Measurements from ENCODE around the gene CLTC. TPM values are rescaled to one million over a fixed set of nuclear protein-coding genes. Genes with fewer than 3 reads are reported as not detected.

CLTC gene
- total RNA-seq, 2 experiments from 2014 or later, result 81.5 to 89.9 TPM

GRCh38 chr17:59626756-59627155 lies 7.1 kb downstream of the CLTC start:
- DNase-seq, result no peak
- H3K4me1 ChIP-seq (ENCODE audit: insufficient read depth, low read length), result peaks cover 33% of the 10 kb centered on the region
- H3K9me3 ChIP-seq (ENCODE audit: control insufficient read depth in 1 of 2, insufficient read depth in 1 of 2, low read length in 2 of 2), result no peaks in the 10 kb centered on the region
- no peak overlapping the region for H3K27ac Mint-ChIP-seq
- H3K4me3 ChIP-seq (ENCODE audit: low read length), result no peak overlapping the region
- CTCF ChIA-PET, result no interaction called here
- TF ChIP-seq, protein P1, sequence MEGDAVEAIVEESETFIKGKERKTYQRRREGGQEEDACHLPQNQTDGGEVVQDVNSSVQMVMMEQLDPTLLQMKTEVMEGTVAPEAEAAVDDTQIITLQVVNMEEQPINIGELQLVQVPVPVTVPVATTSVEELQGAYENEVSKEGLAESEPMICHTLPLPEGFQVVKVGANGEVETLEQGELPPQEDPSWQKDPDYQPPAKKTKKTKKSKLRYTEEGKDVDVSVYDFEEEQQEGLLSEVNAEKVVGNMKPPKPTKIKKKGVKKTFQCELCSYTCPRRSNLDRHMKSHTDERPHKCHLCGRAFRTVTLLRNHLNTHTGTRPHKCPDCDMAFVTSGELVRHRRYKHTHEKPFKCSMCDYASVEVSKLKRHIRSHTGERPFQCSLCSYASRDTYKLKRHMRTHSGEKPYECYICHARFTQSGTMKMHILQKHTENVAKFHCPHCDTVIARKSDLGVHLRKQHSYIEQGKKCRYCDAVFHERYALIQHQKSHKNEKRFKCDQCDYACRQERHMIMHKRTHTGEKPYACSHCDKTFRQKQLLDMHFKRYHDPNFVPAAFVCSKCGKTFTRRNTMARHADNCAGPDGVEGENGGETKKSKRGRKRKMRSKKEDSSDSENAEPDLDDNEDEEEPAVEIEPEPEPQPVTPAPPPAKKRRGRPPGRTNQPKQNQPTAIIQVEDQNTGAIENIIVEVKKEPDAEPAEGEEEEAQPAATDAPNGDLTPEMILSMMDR (IDR thresholded peaks at IDR 0.05), result no peak
- POLR2A ChIA-PET, result no interaction called here
- intact Hi-C loops (cut with DNase I, micrococcal nuclease), result loop anchor here in 1 of 2 experiments (10.0 kb wide), 1 partner anchor 1112 kb away; the partner anchor contains the start of gene MTMR4
- H3K27ac ChIP-seq (ENCODE audit: low read depth in 1 of 2, low read length in 2 of 2), result no peak overlapping the region
- no peaks in the 10 kb centered on the region for H3K36me3 ChIP-seq (ENCODE audit: insufficient read depth, low read length)
- no peaks in the 10 kb centered on the region for H3K27me3 ChIP-seq (ENCODE audit: control insufficient read depth in 1 of 2, insufficient read depth in 2 of 2, low read length in 2 of 2)
- H3K36me3 Mint-ChIP-seq (ENCODE audit: low read depth), result peaks cover 19% of the 10 kb centered on the region
- H3K4me1 Mint-ChIP-seq (ENCODE audit: low read depth), result peaks cover 82% of the 10 kb centered on the region
- no peak for ATAC-seq (ENCODE audit: poor library complexity)
- H3K4me3 Mint-ChIP-seq, result no peak overlapping the region
- H3K27me3 Mint-ChIP-seq, result no peaks in the 10 kb centered on the region
- H3K9me3 Mint-ChIP-seq, result no peaks in the 10 kb centered on the region

DNA sequence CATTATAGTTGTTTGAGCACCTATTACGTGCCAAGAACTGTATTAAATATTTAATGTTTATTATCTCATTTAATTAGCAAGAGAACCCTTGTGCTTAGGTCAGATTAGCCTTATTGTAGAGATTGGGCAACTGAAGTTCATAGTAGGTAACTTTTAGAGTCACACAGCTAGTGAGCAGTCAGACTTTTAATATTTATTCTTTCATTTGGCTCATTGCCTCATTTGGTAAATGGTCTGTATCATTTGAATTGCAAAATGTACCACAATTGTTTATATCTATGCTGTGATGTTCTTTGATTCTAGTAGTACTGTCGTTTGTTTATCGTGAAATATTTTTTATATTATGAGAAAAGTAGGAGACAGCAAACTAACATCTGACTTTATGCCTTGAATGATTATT lies 7.6 kb downstream of the CLTC start:
- Histone ChIP-seq H3K4me3 (ENCODE audit: low read length) (no peak overlapping the region), H3K27me3 (ENCODE audit: control insufficient read depth in 1 of 2, insufficient read depth in 2 of 2, low read length in 2 of 2) (no peaks in the 10 kb centered on the region), H3K9me3 (ENCODE audit: control insufficient read depth in 1 of 2, insufficient read depth in 1 of 2, low read length in 2 of 2) (no peaks in the 10 kb centered on the region), H3K27ac (ENCODE audit: low read depth in 1 of 2, low read length in 2 of 2) (no peak overlapping the region), H3K36me3 (ENCODE audit: insufficient read depth, low read length) (no peaks in the 10 kb centered on the region), H3K4me1 (ENCODE audit: insufficient read depth, low read length) (peaks cover 37% of the 10 kb centered on the region)
- TF ChIP-seq, protein P1 (IDR thresholded peaks at IDR 0.05), result no peak
- Mint-ChIP-seq H3K4me1 (ENCODE audit: low read depth) (peaks cover 78% of the 10 kb centered on the region), H3K27ac (no peak overlapping the region), H3K4me3 (no peak overlapping the region), H3K9me3 (no peaks in the 10 kb centered on the region), H3K36me3 (ENCODE audit: low read depth) (peaks cover 18% of the 10 kb centered on the region), H3K27me3 (no peaks in the 10 kb centered on the region)
- intact Hi-C loops (cut with DNase I, micrococcal nuclease), result loop anchor here in 1 of 2 experiments (10.0 kb wide), 1 partner anchor 1112 kb away; the partner anchor contains the start of gene MTMR4
- ATAC-seq (ENCODE audit: poor library complexity) (no peak), DNase-seq (no peak)
- ChIA-PET CTCF (no interaction called here), POLR2A (interaction anchor here (1.3 kb wide), 1 partner anchor 8 kb away, joined by 5 read pairs; the partner anchor contains the start of gene CLTC)

DNA sequence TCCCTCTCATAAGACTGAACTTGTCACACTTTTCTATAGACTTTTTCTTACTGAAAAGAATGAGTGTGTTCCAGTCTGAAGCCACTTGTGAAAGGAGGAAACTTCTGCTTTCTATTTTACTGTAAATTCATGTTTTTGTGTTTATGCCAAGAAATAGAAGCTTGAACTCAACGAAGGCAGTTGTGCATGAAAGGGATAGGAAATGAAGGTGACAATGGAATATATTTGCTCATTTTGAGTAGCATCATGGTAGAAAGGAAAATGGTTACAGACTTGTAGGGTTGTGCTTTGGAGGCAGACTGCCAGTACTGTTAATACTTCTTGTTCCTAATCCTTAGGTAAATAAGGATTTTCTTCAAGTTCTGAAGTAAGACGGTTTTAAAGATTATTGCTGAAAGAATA lies 8.1 kb downstream of the CLTC start:
- Histone ChIP-seq H3K4me3 (ENCODE audit: low read length) (no peak overlapping the region), H3K4me1 (ENCODE audit: insufficient read depth, low read length) (peaks cover 37% of the 10 kb centered on the region), H3K9me3 (ENCODE audit: control insufficient read depth in 1 of 2, insufficient read depth in 1 of 2, low read length in 2 of 2) (no peaks in the 10 kb centered on the region), H3K27ac (ENCODE audit: low read depth in 1 of 2, low read length in 2 of 2) (no peak overlapping the region), H3K27me3 (ENCODE audit: control insufficient read depth in 1 of 2, insufficient read depth in 2 of 2, low read length in 2 of 2) (no peaks in the 10 kb centered on the region), H3K36me3 (ENCODE audit: insufficient read depth, low read length) (no peaks in the 10 kb centered on the region)
- no peaks in the 10 kb centered on the region for H3K27me3 Mint-ChIP-seq
- no peak for ATAC-seq (ENCODE audit: poor library complexity)
- ChIA-PET CTCF (no interaction called here), POLR2A (interaction anchor here (1.3 kb wide), 1 partner anchor 9 kb away, joined by 5 read pairs; the partner anchor contains the start of gene CLTC)
- peaks cover 18% of the 10 kb centered on the region for H3K36me3 Mint-ChIP-seq (ENCODE audit: low read depth)
- intact Hi-C loops (cut with DNase I, micrococcal nuclease), result loop anchor here in 1 of 2 experiments (10.0 kb wide), 1 partner anchor 1113 kb away; the partner anchor contains the start of gene MTMR4
- no peak overlapping the region for H3K27ac Mint-ChIP-seq
- H3K9me3 Mint-ChIP-seq, result no peaks in the 10 kb centered on the region
- DNase-seq, result no peak
- H3K4me1 Mint-ChIP-seq (ENCODE audit: low read depth), result peaks cover 78% of the 10 kb centered on the region
- TF ChIP-seq, protein P1 (IDR thresholded peaks at IDR 0.05), result no peak
- H3K4me3 Mint-ChIP-seq, result no peak overlapping the region
